ENCODE data around the gene FOXN3.

FOXN3 gene

GRCh38 chr14:89366864-89367778, 49.9 kb downstream of the FOXN3 start:
- H3K4me3 ChIP-seq (ENCODE audit: low read depth, low read length): no peak overlapping the region

- H3K4me3 ChIP-seq (ENCODE audit: low read depth, low read length): no peak overlapping the region
Measured at GRCh38 chr14:89365061-89365801, 51.8 kb downstream of the FOXN3 start.

- H3K4me3 ChIP-seq (ENCODE audit: low read depth, low read length): no peak overlapping the region
Measured at GRCh38 chr14:89364316-89364715, 52.7 kb downstream of the FOXN3 start.

GRCh38 chr14:89360277-89360676, 56.8 kb downstream of the FOXN3 start:
- no peak overlapping the region for H3K4me3 ChIP-seq (ENCODE audit: low read depth, low read length)

- no peak overlapping the region for H3K4me3 ChIP-seq (ENCODE audit: low read depth, low read length)
Measured at GRCh38 chr14:89359477-89360222, 57.4 kb downstream of the FOXN3 start.

- no peak overlapping the region for H3K4me3 ChIP-seq (ENCODE audit: low read depth, low read length)
Measured at GRCh38 chr14:89357655-89358297, 59.3 kb downstream of the FOXN3 start.

GRCh38 chr14:89356927-89357326, 60.1 kb downstream of the FOXN3 start:
- no peak overlapping the region for H3K4me3 ChIP-seq (ENCODE audit: low read depth, low read length)

- H3K4me3 ChIP-seq (ENCODE audit: low read depth, low read length): no peak overlapping the region
Measured at GRCh38 chr14:89356496-89356895, 60.5 kb downstream of the FOXN3 start.

GRCh38 chr14:89353766-89354113, 63.3 kb downstream of the FOXN3 start:
- H3K4me3 ChIP-seq (ENCODE audit: low read depth, low read length): no peak overlapping the region

GRCh38 chr14:89352976-89353765, 63.9 kb downstream of the FOXN3 start:
- no peak overlapping the region for H3K4me3 ChIP-seq (ENCODE audit: low read depth, low read length)

- no peak overlapping the region for H3K4me3 ChIP-seq (ENCODE audit: low read depth, low read length)
Measured at GRCh38 chr14:89351516-89352404, 65.3 kb downstream of the FOXN3 start.

- H3K4me3 ChIP-seq (ENCODE audit: low read depth, low read length): no peak overlapping the region
Measured at GRCh38 chr14:89351221-89351515, 65.9 kb downstream of the FOXN3 start.

- H3K4me3 ChIP-seq (ENCODE audit: low read depth, low read length): no peak overlapping the region
Measured at GRCh38 chr14:89350152-89350551, 66.9 kb downstream of the FOXN3 start.

GRCh38 chr14:89349171-89350008, 67.6 kb downstream of the FOXN3 start:
- no peak overlapping the region for H3K4me3 ChIP-seq (ENCODE audit: low read depth, low read length)

GRCh38 chr14:89348722-89349121, 68.3 kb downstream of the FOXN3 start:
- no peak overlapping the region for H3K4me3 ChIP-seq (ENCODE audit: low read depth, low read length)

- no peak overlapping the region for H3K4me3 ChIP-seq (ENCODE audit: low read depth, low read length)
Measured at GRCh38 chr14:89347885-89348284, 69.1 kb downstream of the FOXN3 start.

GRCh38 chr14:89344920-89345254, 72.1 kb downstream of the FOXN3 start:
- no peak overlapping the region for H3K4me3 ChIP-seq (ENCODE audit: low read depth, low read length)

- H3K4me3 ChIP-seq (ENCODE audit: low read depth, low read length): no peak overlapping the region
Measured at GRCh38 chr14:89343356-89343755, 73.7 kb downstream of the FOXN3 start.

- H3K4me3 ChIP-seq (ENCODE audit: low read depth, low read length): no peak overlapping the region
Measured at GRCh38 chr14:89342049-89342448, 75.0 kb downstream of the FOXN3 start.
